Bronchial epithelial cell (primary cell): Measurements from ENCODE around the gene COL3A1. TPM values are rescaled to one million over a fixed set of nuclear protein-coding genes. Genes with fewer than 3 reads are reported as not detected.

ENCODE experiments used
- DNase-seq: peaks from one replicate; pipeline ENCODE4 v3.0.0-alpha.2; 2010; ENCODE audit warnings: low read depth
- FAIRE-seq: peaks from 2 replicates; lab custom pipeline; 2011; peaks lifted over from hg19 to GRCh38; lab: Jason Lieb, UNC
- H3K27me3 ChIP-seq: 2 replicates; pipeline ENCODE4 v1.5.1; 2011; ENCODE audit warnings: low read length; ENCODE audit not compliant: control insufficient read depth, insufficient read depth
- H3K36me3 ChIP-seq: 2 replicates; pipeline ENCODE4 v1.5.1; 2011; ENCODE audit warnings: low read length; ENCODE audit not compliant: control insufficient read depth, insufficient read depth
- H3K4me3 ChIP-seq: 2 replicates; pipeline ENCODE4 v1.5.1; 2011; ENCODE audit warnings: mild to moderate bottlenecking, low read depth, low read length, control low read depth
- CTCF ChIP-seq: IDR thresholded peaks from 2 replicates; pipeline ENCODE4 v1.5.1; 2011; ENCODE audit warnings: mild to moderate bottlenecking, moderate library complexity, low read length, control low read depth, inconsistent platforms; ENCODE audit not compliant: insufficient read depth, severe bottlenecking
- total RNA-seq: library from RNA; depleted of rRNA; stranded (reverse); fragments of >200 nt; gene quantifications from 2 replicates; pipeline ENCODE4 v1.2.1, GENCODE V29; 2014

The COL3A1 gene
- total RNA-seq, 1 donor from 2014 or later, result 43.4 TPM

DNA sequence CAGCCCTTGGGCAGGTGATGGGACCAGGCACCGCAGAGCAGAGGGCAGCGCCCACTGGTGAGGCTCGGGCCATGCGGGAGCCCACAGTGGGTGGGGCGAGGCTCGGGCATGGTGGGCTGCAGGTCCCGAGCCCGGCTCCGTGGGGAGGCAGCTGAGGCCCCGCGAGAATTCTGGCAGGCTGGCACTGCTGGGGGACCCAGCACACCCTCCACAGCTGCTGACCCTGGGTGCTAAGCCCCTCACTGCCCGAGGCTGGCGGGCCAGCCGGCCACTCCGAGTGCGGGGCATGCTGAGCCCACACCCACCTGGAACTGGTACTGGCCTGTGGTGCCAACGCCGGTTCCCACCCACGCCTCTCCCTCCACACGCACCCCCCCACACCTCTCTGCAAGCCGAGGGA lies 29.7 kb upstream of the COL3A1 start:
- no peaks in the 10 kb centered on the region for H3K36me3 ChIP-seq
- no peak for FAIRE-seq
- no peak overlapping the region for H3K4me3 ChIP-seq
- no peak for TF ChIP-seq CTCF
- no peaks in the 10 kb centered on the region for H3K27me3 ChIP-seq
- DNase-seq, result no peak

DNA sequence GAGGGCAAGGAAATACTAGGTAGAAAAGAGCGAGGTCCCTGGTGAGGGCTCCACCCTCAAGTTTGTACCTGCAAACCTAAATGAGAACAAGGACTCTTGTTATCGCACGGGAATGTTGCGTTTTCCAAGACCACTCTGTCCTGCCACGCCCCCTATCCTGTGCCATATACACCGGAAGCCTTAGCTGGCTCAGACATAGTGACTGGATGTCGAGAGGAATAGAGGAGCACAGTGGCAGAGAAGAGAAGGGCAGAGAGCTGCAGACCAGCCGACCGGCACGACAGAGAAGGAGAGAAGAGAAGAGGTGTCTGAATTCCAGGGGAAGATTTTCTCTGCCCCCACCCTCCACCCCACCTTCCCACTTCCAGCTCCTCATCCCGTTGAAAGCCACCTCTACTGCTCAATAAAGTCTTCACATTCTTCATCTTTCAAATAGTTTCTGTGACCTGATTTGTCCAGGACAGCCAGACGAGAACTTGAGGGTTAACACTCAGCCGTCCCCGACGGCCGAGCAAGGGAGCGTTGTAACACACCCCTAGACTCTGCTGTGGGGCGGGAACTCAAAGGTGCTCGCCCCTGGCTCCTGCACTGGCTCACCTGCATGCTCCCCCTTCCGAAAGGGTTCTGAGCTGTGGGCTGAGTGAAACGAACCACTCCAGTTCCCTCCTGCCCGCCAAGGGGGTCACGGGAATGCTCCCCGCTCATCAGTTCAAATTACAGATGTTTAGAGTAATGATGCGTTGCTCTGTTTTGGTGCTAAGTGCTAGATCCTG lies 24.9 kb upstream of the COL3A1 start:
- H3K36me3 ChIP-seq, result no peaks in the 10 kb centered on the region
- no peak for TF ChIP-seq CTCF
- DNase-seq (no peak), FAIRE-seq (no peak)
- no peak overlapping the region for H3K4me3 ChIP-seq
- no peaks in the 10 kb centered on the region for H3K27me3 ChIP-seq

GRCh38 chr2:188952901-188953300 lies 21.3 kb upstream of the COL3A1 start:
- H3K27me3 ChIP-seq, result no peaks in the 10 kb centered on the region
- FAIRE-seq (no peak), DNase-seq (peak; percentile 36)
- TF ChIP-seq CTCF, result no peak
- H3K36me3 ChIP-seq, result no peaks in the 10 kb centered on the region
- no peak overlapping the region for H3K4me3 ChIP-seq

GRCh38 chr2:188956290-188956689 lies 17.9 kb upstream of the COL3A1 start:
- H3K4me3 ChIP-seq, result no peak overlapping the region
- TF ChIP-seq CTCF, result no peak
- FAIRE-seq (no peak), DNase-seq (no peak)
- no peaks in the 10 kb centered on the region for H3K27me3 ChIP-seq
- H3K36me3 ChIP-seq, result no peaks in the 10 kb centered on the region

GRCh38 chr2:188956961-188957360 lies 17.2 kb upstream of the COL3A1 start:
- Histone ChIP-seq H3K27me3 (no peaks in the 10 kb centered on the region), H3K4me3 (no peak overlapping the region), H3K36me3 (no peaks in the 10 kb centered on the region)
- FAIRE-seq, result no peak
- TF ChIP-seq CTCF, result no peak
- no peak for DNase-seq

- Histone ChIP-seq H3K27me3 (no peaks in the 10 kb centered on the region), H3K36me3 (no peaks in the 10 kb centered on the region), H3K4me3 (no peak overlapping the region)
- no peak for TF ChIP-seq CTCF
- FAIRE-seq (no peak), DNase-seq (peak; percentile 48)
Measured at GRCh38 chr2:188957646-188958045, 16.5 kb upstream of the COL3A1 start.
